ENCODE results near the gene TMEM219. TPM values are rescaled to one million over a fixed set of nuclear protein-coding genes. Genes with fewer than 3 reads are reported as not detected.

Gene TMEM219
- total RNA-seq, 1 experiment from 2014 or later = 48.3 TPM

DNA sequence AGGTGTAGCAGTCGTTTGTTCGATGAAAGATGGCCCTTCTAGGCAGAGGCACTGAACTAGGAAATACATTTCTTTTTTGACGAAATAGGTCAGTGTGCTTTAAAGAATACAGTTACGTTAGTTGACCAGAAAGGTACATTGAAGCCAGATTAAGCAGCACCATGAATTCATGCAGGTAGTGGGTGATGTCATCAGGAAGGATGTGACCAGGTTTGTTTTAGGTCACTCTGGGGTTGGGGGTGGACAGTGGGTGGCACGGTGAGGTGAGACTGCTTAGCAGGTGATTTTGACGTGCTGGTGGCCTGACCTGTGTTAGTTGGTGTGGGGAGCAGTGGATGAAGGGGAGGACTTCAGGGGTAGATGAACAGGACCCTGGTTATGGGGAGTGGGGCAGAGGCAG lies 37.7 kb downstream of the TMEM219 start:
- POLR2A ChIA-PET (ENCODE audit: low non-redundant PET) = no interaction called here

DNA sequence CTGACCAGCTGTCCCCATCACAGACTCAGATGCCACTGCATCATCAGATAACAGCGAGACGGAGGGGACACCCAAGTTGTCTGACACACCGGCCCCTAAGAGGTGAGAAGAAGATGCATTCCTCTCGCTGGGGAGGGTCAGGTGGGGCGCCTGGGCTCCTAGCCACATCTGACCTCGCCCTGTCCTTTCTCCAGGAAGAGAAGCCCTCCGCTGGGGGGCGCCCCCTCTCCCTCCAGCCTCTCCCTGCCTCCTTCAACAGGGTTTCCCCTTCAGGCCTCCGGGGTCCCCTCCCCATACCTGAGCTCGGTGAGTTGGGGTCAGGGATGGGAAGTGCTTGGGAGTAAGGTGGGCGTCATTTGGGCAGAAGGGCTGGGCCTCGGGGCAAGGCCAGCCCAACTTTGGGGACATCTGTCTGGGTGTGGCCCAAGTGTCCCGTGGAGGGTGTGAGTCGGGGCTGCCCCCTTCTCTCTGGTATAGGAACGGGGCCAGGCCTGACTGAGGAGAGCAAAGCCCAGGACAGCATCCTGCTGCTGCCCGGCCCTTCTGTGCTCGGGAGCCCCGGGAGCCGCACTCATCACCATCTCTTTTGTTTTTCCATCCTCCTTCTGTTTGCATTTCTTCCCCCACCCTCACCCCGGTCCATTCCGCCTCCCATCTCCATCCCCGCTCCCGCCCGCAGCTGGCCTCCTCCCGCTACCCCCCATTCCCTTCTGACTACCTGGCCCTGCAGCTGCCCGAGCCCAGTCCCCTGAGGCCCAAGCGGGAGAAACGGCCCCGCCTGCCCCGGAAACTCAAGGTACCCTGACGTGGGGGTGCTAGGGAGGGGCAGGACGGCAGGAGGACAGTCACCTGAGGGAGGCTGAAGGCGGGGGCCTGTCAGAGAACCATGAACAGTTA lies 39.1 kb downstream of the TMEM219 start:
- ChIA-PET POLR2A (ENCODE audit: low non-redundant PET) (no interaction called here), CTCF (no interaction called here)
- Histone ChIP-seq H3K4me3 (ENCODE audit: low read depth, low read length, poor library complexity, severe bottlenecking) (no peak overlapping the region), H3K36me3 (ENCODE audit: insufficient read depth, low read length, poor library complexity, severe bottlenecking) (peaks cover 28% of the 10 kb centered on the region), H3K9me3 (ENCODE audit: low read depth, low read length, poor library complexity, severe bottlenecking) (no peaks in the 10 kb centered on the region), H3K27me3 (replicated peaks; ENCODE audit: insufficient read depth, low read depth, low read length, poor library complexity) (no peaks in the 10 kb centered on the region), H3K4me1 (ENCODE audit: insufficient read depth, low read length, poor library complexity, severe bottlenecking) (peaks cover 5% of the 10 kb centered on the region), H3K27ac (ENCODE audit: low read depth, low read length, poor library complexity, severe bottlenecking) (no peak overlapping the region)
- intact Hi-C loops (cut with micrococcal nuclease; ENCODE audit: unreplicated experiment) = no loop called here
- BruUV-seq (replicated peaks) = no TSS peak
- no peak for DNase-seq (ENCODE audit: low spot score)
- TF ChIP-seq EZH2 (IDR thresholded peaks at IDR 0.05; ENCODE audit: borderline replicate concordance, low read depth, low read length, poor library complexity, severe bottlenecking) = no peak
- TF ChIP-seq, protein P1, sequence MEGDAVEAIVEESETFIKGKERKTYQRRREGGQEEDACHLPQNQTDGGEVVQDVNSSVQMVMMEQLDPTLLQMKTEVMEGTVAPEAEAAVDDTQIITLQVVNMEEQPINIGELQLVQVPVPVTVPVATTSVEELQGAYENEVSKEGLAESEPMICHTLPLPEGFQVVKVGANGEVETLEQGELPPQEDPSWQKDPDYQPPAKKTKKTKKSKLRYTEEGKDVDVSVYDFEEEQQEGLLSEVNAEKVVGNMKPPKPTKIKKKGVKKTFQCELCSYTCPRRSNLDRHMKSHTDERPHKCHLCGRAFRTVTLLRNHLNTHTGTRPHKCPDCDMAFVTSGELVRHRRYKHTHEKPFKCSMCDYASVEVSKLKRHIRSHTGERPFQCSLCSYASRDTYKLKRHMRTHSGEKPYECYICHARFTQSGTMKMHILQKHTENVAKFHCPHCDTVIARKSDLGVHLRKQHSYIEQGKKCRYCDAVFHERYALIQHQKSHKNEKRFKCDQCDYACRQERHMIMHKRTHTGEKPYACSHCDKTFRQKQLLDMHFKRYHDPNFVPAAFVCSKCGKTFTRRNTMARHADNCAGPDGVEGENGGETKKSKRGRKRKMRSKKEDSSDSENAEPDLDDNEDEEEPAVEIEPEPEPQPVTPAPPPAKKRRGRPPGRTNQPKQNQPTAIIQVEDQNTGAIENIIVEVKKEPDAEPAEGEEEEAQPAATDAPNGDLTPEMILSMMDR (conservative IDR thresholded peaks at IDR 0.05; ENCODE audit: low read depth, low read length) = no peak

More for the DNA sequence above, 37.7 kb downstream of the TMEM219 start:
- intact Hi-C loops (cut with micrococcal nuclease; ENCODE audit: unreplicated experiment) = no loop called here
- Histone ChIP-seq H3K4me1 (ENCODE audit: insufficient read depth, low read length, poor library complexity, severe bottlenecking) (peaks cover 12% of the 10 kb centered on the region), H3K27me3 (replicated peaks; ENCODE audit: insufficient read depth, low read depth, low read length, poor library complexity) (no peaks in the 10 kb centered on the region), H3K36me3 (ENCODE audit: insufficient read depth, low read length, poor library complexity, severe bottlenecking) (peaks cover 24% of the 10 kb centered on the region), H3K9me3 (ENCODE audit: low read depth, low read length, poor library complexity, severe bottlenecking) (no peaks in the 10 kb centered on the region), H3K27ac (ENCODE audit: low read depth, low read length, poor library complexity, severe bottlenecking) (no peak overlapping the region), H3K4me3 (ENCODE audit: low read depth, low read length, poor library complexity, severe bottlenecking) (no peak overlapping the region)
- BruUV-seq (replicated peaks) = no TSS peak
- no peak for DNase-seq (ENCODE audit: low spot score)
- CTCF ChIA-PET = no interaction called here
- TF ChIP-seq, protein P1 (conservative IDR thresholded peaks at IDR 0.05; ENCODE audit: low read depth, low read length) = no peak

DNA sequence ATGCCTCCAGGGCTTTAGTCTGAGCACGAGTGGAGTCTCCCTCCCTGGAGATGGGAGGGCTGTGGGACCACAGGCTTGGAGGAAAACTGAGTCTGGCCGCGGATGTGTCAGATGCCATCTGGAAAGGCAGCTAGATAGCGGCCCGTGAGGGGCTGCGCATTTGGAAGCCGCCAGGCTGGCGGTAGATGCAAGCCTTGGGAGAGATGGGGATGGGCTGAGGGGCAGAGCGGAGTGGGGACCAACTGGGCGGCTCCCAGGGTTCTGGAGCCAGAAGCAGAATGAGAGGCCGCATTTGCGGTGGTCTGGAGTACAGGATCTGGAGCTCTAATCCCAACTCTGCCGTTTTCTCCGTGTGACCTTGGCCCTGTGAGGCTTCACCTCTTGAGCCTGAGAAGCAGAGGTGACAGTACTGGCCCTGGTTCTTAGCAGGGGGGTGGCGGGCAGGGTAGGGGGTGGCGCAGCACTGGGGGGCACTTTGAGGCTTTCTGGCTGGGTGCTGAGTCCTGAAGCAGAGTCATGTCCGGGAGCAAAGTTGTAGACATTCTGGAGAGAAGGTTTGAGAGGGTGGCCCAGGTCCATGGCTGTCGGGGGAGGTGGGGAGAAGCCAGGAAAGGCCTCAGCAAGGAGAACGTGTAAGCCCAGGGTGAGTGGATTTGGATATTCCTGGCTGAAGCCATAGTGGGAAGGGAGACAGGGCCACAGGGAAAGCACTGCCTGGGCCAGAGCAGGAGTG lies 40.9 kb downstream of the TMEM219 start:
- TF ChIP-seq, protein P1 (conservative IDR thresholded peaks at IDR 0.05; ENCODE audit: low read depth, low read length) = no peak
- no peak for TF ChIP-seq EZH2 (IDR thresholded peaks at IDR 0.05; ENCODE audit: borderline replicate concordance, low read depth, low read length, poor library complexity, severe bottlenecking)
- Histone ChIP-seq H3K27ac (ENCODE audit: low read depth, low read length, poor library complexity, severe bottlenecking) (no peak overlapping the region), H3K4me1 (ENCODE audit: insufficient read depth, low read length, poor library complexity, severe bottlenecking) (no peaks in the 10 kb centered on the region), H3K4me3 (ENCODE audit: low read depth, low read length, poor library complexity, severe bottlenecking) (no peak overlapping the region), H3K9me3 (ENCODE audit: low read depth, low read length, poor library complexity, severe bottlenecking) (no peaks in the 10 kb centered on the region), H3K27me3 (replicated peaks; ENCODE audit: insufficient read depth, low read depth, low read length, poor library complexity) (no peaks in the 10 kb centered on the region), H3K36me3 (ENCODE audit: insufficient read depth, low read length, poor library complexity, severe bottlenecking) (peaks cover 17% of the 10 kb centered on the region)
- CTCF ChIA-PET = no interaction called here
- intact Hi-C loops (cut with micrococcal nuclease; ENCODE audit: unreplicated experiment) = no loop called here
- DNase-seq (ENCODE audit: low spot score) = no peak
- POLR2A ChIA-PET (ENCODE audit: low non-redundant PET) = interaction anchor here (0.6 kb wide), 1 partner anchor 102 kb away, joined by 3 read pairs; the partner anchor contains the start of gene ASPHD1
- BruUV-seq (replicated peaks) = no TSS peak
